WI38 (cell line): ENCODE results near the gene NFYA.

Source experiments
- H3K4me3 ChIP-seq: 2 replicates; pipeline ENCODE4 v1.5.1; 2011; ENCODE audit warnings: low read depth, mild to moderate bottlenecking, control low read depth, low read length
- CTCF ChIP-seq: IDR thresholded peaks from 2 replicates; pipeline ENCODE4 v1.5.1; 2012; ENCODE audit warnings: low read depth, mild to moderate bottlenecking, control low read depth, low read length

Gene NFYA

GRCh38 chr6:41120058-41120457 lies 47.3 kb downstream of the NFYA start:
- no peak for TF ChIP-seq CTCF
- H3K4me3 ChIP-seq: no peak overlapping the region

GRCh38 chr6:41122373-41122772 lies 49.6 kb downstream of the NFYA start:
- TF ChIP-seq CTCF: no peak
- H3K4me3 ChIP-seq: no peak overlapping the region

- TF ChIP-seq CTCF: no peak
- H3K4me3 ChIP-seq: no peak overlapping the region
Observed at GRCh38 chr6:41122918-41123317, 50.1 kb downstream of the NFYA start.

- H3K4me3 ChIP-seq: no peak overlapping the region
Observed at GRCh38 chr6:41125282-41125681, 52.5 kb downstream of the NFYA start.

GRCh38 chr6:41132254-41132653 lies 59.5 kb downstream of the NFYA start:
- no peak overlapping the region for H3K4me3 ChIP-seq
- TF ChIP-seq CTCF: no peak

More at GRCh38 chr6:41125282-41125681, 52.5 kb downstream of the NFYA start:
- no peak for TF ChIP-seq CTCF

GRCh38 chr6:41135062-41135832 lies 62.5 kb downstream of the NFYA start:
- no peak overlapping the region for H3K4me3 ChIP-seq
- TF ChIP-seq CTCF: no peak

- no peak overlapping the region for H3K4me3 ChIP-seq
- no peak for TF ChIP-seq CTCF
Observed at GRCh38 chr6:41136911-41137310, 64.1 kb downstream of the NFYA start.
